Coronary artery (tissue), 2 donors: ENCODE data around the gene AGGF1.
A peak's percentile ranks its signal among the peaks of the same experiment; 100 is the strongest.
"Not testable (repeated sequence)": the region's sequence is repeated elsewhere in the genome, so short reads cannot be mapped to it uniquely, and the experiment has no call there.

Experiments used
- DNase-seq: peaks from one replicate; pipeline ENCODE4 v3.0.0-alpha.2; 2017; ENCODE audit warnings: low spot score
- H3K27ac ChIP-seq, 2 donors: fragments of 200-600 bp; sonication (generic); one replicate each; pipeline ENCODE4 v1.5.1; 2016 to 2019
- H3K4me3 ChIP-seq: fragments of 200-600 bp; sonication (generic); 2 replicates; pipeline ENCODE4 v1.5.1; 2016; ENCODE audit warnings: mild to moderate bottlenecking, moderate library complexity
- CTCF ChIP-seq: fragments of 200-600 bp; sonication (generic); IDR thresholded peaks from one replicate; pipeline ENCODE4 v1.5.1; 2019; ENCODE audit warnings: antibody characterized with exemption

The AGGF1 gene

GRCh38 chr5:77073667-77074066, 43.5 kb downstream of the AGGF1 start:
- DNase-seq, result no peak
- H3K27ac ChIP-seq, result no peak overlapping the region
- no peak overlapping the region for H3K4me3 ChIP-seq
- no peak for TF ChIP-seq CTCF

DNA sequence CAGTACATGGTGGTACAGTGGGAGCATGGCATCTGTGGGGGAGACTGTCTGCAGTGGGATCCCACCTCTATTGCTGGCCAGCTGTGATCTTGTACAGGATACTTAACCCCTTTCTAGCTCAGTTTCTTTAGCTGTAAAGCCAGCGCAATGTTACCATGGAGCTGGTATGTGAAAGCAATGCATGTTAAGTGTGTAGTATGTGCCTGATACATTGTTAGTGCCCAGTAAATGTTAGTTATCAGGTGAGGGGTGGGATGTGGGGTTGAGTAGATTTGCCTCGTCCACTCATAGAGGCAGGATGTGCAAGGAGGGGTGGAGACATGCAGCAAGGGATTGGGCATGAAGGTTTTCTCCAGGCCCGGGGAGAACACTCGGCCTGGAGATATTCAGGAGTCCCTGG, 44.5 kb downstream of the AGGF1 start:
- no peak overlapping the region for H3K4me3 ChIP-seq
- TF ChIP-seq CTCF, result no peak
- H3K27ac ChIP-seq, result no peak overlapping the region
- DNase-seq, result no peak

DNA sequence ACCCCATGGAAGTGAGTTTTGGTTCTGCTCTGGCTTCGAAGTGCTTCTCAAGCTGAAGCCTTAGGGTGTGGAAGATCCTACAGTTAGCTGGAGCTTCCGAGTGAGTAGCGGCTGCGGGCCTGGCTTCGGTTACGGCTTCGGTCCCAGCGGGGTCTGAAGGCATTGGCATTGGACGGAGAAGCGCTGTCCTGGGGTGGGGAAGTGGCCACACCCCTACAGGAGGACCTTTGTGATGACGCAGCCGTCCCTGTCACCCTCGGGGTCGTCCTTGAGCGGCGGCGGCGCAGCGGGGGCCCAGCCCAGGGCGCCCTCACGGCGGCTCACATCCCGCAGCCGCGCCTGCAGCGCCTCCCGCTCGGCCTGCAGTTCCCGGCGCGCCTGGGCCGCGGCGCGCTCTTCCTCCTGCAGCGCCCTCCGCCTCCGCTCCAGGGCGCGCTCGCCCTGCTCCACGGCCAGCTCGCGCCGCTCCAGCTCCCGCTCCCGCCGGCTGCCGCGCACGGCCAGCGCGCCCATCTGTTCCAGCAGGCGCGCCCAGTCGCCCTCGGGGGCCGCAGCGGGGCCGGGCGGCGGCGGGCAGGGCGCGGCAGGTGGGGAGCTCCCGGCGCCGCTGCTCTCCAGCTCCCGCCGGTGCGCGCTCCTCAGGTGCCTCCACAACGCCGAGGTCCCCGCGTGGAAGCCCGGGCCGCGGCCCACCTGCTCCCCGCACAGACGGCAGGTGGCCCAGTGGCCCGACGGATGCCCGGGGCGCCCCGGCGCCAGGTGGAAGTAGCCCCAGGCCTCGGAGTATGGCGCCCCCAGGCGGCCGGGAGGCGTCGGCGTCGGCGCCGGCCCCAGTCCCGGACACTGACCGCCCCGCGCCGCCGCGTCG, 47.0 kb downstream of the AGGF1 start:
- Histone ChIP-seq H3K27ac (peak overlapping the region; percentile 44 to 79), H3K4me3 (peak overlapping the region; percentile 78)
- TF ChIP-seq CTCF, result peak; percentile 41
- no peak for DNase-seq

DNA sequence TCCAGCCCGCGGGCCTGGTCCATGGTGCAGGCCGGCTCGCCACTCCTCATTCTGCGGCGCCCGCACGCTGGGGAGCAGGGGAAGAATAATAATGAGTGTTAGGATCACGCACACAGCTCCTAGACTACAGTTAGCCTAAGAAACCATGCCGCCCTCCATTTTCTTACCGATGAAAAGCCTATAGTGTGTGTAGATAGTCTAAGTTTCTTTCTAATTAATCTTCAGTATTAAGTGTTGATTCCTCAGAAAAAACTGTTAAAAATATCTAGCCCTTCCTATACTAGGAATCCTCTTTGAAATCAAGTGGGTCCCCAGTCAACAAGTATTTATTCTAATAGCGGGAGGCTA, 47.6 kb downstream of the AGGF1 start:
- H3K27ac ChIP-seq, result peak overlapping the region in 1 of 2 donors; percentile 79
- H3K4me3 ChIP-seq, result peak overlapping the region; percentile 78
- TF ChIP-seq CTCF, result no peak
- no peak for DNase-seq

GRCh38 chr5:77080479-77080878, 50.3 kb downstream of the AGGF1 start:
- not testable (repeated sequence) for H3K4me3 ChIP-seq, DNase-seq, H3K27ac ChIP-seq

DNA sequence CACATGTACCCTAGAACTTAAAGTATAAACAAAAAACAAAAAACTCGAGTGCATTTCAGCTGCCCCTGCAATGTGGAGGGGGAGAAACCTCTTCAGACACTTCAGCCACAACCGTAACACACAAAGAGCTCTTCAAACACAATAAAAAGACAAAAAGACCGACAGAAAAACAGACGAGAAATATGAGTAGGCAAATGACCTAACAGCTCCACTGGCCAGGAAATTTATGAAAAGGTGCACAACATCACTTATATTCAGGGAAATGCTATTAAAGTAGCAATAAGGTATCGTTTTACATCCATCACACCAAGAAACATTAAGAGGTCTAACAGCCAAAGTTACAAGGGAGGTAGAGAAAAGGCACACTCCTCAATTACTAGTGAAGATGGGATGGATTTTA, 50.7 kb downstream of the AGGF1 start:
- H3K4me3 ChIP-seq, result no peak overlapping the region
- DNase-seq, result no peak
- TF ChIP-seq CTCF, result no peak
- H3K27ac ChIP-seq, result no peak overlapping the region

GRCh38 chr5:77082280-77082679, 52.1 kb downstream of the AGGF1 start:
- Histone ChIP-seq H3K4me3 (no peak overlapping the region), H3K27ac (no peak overlapping the region)
- DNase-seq, result no peak
- TF ChIP-seq CTCF, result no peak
